Heart left ventricle (tissue), 13 donors: ENCODE results near the gene ITGAX.

Experiments
- CTCF ChIP-seq, 12 donors: fragments of 200-600 bp; sonication (generic) in 4 of 12; IDR thresholded peaks; one replicate each; pipeline versions ENCODE4 v1.5.0 to v1.8.0; 2018 to 2022; ENCODE audit warnings: antibody characterized with exemption in 12 of 12, mild to moderate bottlenecking in 5 of 12
- POLR2A ChIP-seq, 2 donors: fragments of 450-650 bp; IDR thresholded peaks; one replicate each; pipeline ENCODE4 v1.6.1; 2017; ENCODE audit warnings: antibody characterized with exemption in 2 of 2, mild to moderate bottlenecking in 2 of 2, moderate library complexity in 2 of 2
- donor health status: ischemic (EF 13 %, LVEDD 7.1; RV severe dilation, severe dysfunction).
- donor health status: DM: no; HTN: yes; CAD: no.
- donor health status: DM: no; HTN: no; CAD: no.
- donor health status: ischemic (EF 25% LVEDD 6.9; RV normal size, moderate dysfunction).
- donor health status: ischemic (EF 25% LVEDD 5.7; RV mildly dilated, moderate dysfunction).
- donor health status: ischemic (EF 35%, LVEDD 5.7; RV mildly dilated, moderate dysfunction).
- donor health status: nonischemic (EF 11% LVEDD 7.7; RV severe dilation, severe dysfunction).
- donor health status: DM: yes; HTN: yes; CAD: no.
- donor health status: PGD.
- donor health status: ischemic (EF 29% LVEDD 5.4; RV normal size, mild dysfunction).
- donor health status: nonischemic (EF 23%, LVEDD 6.1; RV moderate dilation, normal function).

DNA sequence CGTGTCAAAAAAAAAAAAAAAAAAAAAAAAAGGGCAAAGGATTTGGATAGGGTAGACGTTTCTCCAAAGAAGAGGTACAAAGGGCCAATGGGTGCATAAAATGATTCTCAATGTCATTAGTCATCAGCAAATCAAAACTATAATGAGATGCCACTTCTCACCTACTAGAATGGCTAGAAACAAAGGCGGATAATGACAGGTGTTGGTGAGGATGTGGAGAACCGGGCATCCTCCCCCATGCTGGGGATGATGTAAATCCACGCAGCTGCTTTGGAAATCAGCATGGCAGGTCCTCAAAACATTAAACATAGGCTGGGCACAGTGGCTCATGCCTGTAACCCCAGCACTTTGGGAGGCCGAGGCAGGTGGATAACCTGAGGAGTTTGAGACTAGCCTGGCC lies 9.4 kb downstream of the ITGAX start:
- no peak for TF ChIP-seq CTCF (IDR thresholded peaks at IDR 0.05)
- TF ChIP-seq POLR2A (IDR thresholded peaks at IDR 0.05) = no peak
